Measurements from ENCODE around the gene FOXQ1. TPM values are rescaled to one million over a fixed set of nuclear protein-coding genes. Genes with fewer than 3 reads are reported as not detected.
A peak's percentile ranks its signal among the peaks of the same experiment; 100 is the strongest.

The FOXQ1 gene
- total and polyA plus RNA-seq, 2 of the 13 experiments (the other 11 are each of a cell fraction or from before 2014, with no cell fraction given): 35.2 to 39.8 TPM

GRCh38 chr6:1322696-1323219 lies 10.9 kb downstream of the FOXQ1 start:
- ChIA-PET POLR2A (interaction anchor here (1.1 to 8.2 kb wide), 9 partner anchors 10 to 421 kb away, joined by 3 to 269 read pairs (median 12); partner anchors contain the start of gene FOXQ1), CTCF (ENCODE audit: low intra/inter-chr PET ratio, low total read pairs) (no interaction called here)
- peak; percentile 94 for DNase-seq (ENCODE audit: low spot score)
- H3K9ac ChIP-seq (ENCODE audit: insufficient read depth, low read depth, low read length): peak overlapping the region; percentile 25
- peak; percentile 91 for FAIRE-seq
- H3K27ac ChIP-seq (ENCODE audit: extremely low read length, insufficient read depth, low read length): peak overlapping the region; percentile 41
- no peak overlapping the region for H2AFZ ChIP-seq (ENCODE audit: low read length)
- H4K20me1 ChIP-seq (ENCODE audit: insufficient read depth, low read length): no peaks in the 10 kb centered on the region
- peak overlapping the region; percentile 32 for H3K4me2 ChIP-seq (ENCODE audit: low read depth, low read length)
- H3K79me2 ChIP-seq (ENCODE audit: insufficient read depth, low read length): no peaks in the 10 kb centered on the region
- BruUV-seq (replicated peaks): no TSS peak
- H3K4me1 ChIP-seq (ENCODE audit: insufficient read depth, low read length): peaks cover 74% of the 10 kb centered on the region
- no peak overlapping the region for H3K4me3 ChIP-seq (replicated peaks in 1 of 3; ENCODE audit: insufficient read depth in 1 of 3, low read depth in 2 of 3, low read length in 3 of 3)
- in situ Hi-C loops (cut with HindIII; ENCODE audit: extremely low pct_ligation_motif_present, low pct_unique_long_range_greater_than_20kb): no loop called here
- intact Hi-C loops (cut with micrococcal nuclease; ENCODE audit: unreplicated experiment): no loop called here
- ATAC-seq: peak; percentile 68
- H3K9me3 ChIP-seq (ENCODE audit: low read length): no peaks in the 10 kb centered on the region
- no peaks in the 10 kb centered on the region for H3K36me3 ChIP-seq (replicated peaks in 1 of 2; ENCODE audit: control insufficient read depth in 1 of 2, insufficient read depth in 2 of 2, low read length in 2 of 2)
- 6% methylated on average over 5 of the region's 5 CpGs for WGBS (ENCODE audit: low lambda C conversion rate)
- no peaks in the 10 kb centered on the region for H3K27me3 ChIP-seq (ENCODE audit: control insufficient read depth in 1 of 2, insufficient read depth in 2 of 2, low read length in 2 of 2)
- TF ChIP-seq SIX1 (CRISPR knock-in tag; IDR thresholded peaks at IDR 0.05; ENCODE audit: borderline replicate concordance): 0 out of 2 replicates have a peak, but pooled peaks have one; percentile 60
- peak; percentile 61; the same call in 1 of the 2 replicates for TF ChIP-seq ZBTB25 (CRISPR knock-in tag; IDR thresholded peaks at IDR 0.05)
- TF ChIP-seq, protein P1, sequence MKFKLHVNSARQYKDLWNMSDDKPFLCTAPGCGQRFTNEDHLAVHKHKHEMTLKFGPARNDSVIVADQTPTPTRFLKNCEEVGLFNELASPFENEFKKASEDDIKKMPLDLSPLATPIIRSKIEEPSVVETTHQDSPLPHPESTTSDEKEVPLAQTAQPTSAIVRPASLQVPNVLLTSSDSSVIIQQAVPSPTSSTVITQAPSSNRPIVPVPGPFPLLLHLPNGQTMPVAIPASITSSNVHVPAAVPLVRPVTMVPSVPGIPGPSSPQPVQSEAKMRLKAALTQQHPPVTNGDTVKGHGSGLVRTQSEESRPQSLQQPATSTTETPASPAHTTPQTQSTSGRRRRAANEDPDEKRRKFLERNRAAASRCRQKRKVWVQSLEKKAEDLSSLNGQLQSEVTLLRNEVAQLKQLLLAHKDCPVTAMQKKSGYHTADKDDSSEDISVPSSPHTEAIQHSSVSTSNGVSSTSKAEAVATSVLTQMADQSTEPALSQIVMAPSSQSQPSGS (CRISPR knock-in tag; IDR thresholded peaks at IDR 0.05): peak; percentile 88
- 0 out of 2 replicates have a peak, but pooled peaks have one; percentile 43 for TF ChIP-seq ZC3H13 (CRISPR knock-in tag; IDR thresholded peaks at IDR 0.05)
- peak; percentile 22; the same call in 1 of the 2 replicates for TF ChIP-seq CBX5 (CRISPR knock-in tag; IDR thresholded peaks at IDR 0.05; ENCODE audit: borderline replicate concordance)
- 0 out of 2 replicates have a peak, but pooled peaks have one; percentile 68 for TF ChIP-seq ZNF224 (CRISPR knock-in tag; IDR thresholded peaks at IDR 0.05)
- peak; percentile 38 for TF ChIP-seq TEAD3 (CRISPR knock-in tag; optimal IDR thresholded peaks at IDR 0.05; ENCODE audit: borderline replicate concordance)
- no peak for TF ChIP-seq MAF1 (CRISPR knock-in tag; IDR thresholded peaks at IDR 0.05; ENCODE audit: borderline replicate concordance)
- TF ChIP-seq NCOR1 (IDR thresholded peaks at IDR 0.05; ENCODE audit: borderline replicate concordance, low read length): peak; percentile 73
- TF ChIP-seq, protein P2, sequence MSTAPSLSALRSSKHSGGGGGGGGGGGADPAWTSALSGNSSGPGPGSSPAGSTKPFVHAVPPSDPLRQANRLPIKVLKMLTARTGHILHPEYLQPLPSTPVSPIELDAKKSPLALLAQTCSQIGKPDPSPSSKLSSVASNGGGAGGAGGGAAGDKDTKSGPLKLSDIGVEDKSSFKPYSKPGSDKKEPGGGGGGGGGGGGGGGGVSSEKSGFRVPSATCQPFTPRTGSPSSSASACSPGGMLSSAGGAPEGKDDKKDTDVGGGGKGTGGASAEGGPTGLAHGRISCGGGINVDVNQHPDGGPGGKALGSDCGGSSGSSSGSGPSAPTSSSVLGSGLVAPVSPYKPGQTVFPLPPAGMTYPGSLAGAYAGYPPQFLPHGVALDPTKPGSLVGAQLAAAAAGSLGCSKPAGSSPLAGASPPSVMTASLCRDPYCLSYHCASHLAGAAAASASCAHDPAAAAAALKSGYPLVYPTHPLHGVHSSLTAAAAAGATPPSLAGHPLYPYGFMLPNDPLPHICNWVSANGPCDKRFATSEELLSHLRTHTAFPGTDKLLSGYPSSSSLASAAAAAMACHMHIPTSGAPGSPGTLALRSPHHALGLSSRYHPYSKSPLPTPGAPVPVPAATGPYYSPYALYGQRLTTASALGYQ (CRISPR knock-in tag; IDR thresholded peaks at IDR 0.05): 0 out of 2 replicates have a peak, but pooled peaks have one; percentile 41
- peak; percentile 91; the same call in 1 of the 2 replicates for TF ChIP-seq FOXJ3 (CRISPR knock-in tag; IDR thresholded peaks at IDR 0.05; ENCODE audit: borderline replicate concordance)
- peak; percentile 93 for TF ChIP-seq RCOR2 (CRISPR knock-in tag; IDR thresholded peaks at IDR 0.05)
- TF ChIP-seq, protein P3, sequence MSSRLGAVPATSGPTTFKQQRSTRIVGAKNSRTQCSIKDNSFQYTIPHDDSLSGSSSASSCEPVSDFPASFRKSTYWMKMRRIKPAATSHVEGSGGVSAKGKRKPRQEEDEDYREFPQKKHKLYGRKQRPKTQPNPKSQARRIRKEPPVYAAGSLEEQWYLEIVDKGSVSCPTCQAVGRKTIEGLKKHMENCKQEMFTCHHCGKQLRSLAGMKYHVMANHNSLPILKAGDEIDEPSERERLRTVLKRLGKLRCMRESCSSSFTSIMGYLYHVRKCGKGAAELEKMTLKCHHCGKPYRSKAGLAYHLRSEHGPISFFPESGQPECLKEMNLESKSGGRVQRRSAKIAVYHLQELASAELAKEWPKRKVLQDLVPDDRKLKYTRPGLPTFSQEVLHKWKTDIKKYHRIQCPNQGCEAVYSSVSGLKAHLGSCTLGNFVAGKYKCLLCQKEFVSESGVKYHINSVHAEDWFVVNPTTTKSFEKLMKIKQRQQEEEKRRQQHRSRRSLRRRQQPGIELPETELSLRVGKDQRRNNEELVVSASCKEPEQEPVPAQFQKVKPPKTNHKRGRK (CRISPR knock-in tag; IDR thresholded peaks at IDR 0.05): no peak
